ENCODE data around the gene PRLR.

Gene PRLR

DNA sequence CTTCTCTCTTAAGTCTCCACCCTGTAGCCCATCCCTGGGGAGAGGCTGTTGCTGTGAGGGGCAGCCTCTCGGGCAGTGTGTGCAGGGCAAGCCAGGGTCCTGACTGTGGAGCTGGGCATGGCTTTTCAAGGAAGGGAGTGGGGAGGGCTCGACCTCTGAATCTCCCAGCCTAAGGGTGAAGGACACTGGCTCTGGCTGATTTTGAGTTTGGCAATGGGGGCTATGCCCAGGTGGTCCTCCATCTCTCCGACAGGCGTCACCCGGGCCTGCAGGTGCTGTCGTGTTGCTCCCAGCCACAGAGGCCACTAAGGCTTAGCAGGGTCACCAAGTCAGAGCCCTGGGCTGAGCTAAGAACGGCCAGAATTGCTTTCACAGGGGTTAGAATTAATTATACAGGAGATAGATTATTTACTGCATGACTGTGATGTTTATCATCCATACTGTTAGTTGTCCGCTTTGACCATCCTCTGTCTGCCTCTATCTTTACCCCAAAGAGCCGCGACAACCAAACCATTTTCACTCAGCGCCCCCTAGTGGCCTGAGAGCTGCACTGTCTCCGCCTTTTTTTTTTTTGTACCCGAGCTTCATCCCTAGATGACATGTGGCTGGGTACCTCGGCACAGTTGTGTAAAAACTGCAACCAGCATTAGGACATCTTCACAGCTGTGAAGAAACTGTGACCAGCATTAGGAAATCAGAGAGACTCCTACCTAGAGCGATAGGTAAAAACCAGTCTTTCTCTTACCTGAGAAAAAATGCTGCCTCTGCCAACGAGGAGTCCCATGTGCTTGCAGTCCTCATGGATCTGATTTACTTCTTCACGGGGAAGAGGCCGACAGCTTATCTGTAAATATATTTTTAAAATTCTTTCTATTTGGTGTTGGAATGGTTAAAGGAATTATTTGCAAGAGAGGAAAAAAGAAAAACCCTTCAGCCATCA, 227.0 kb downstream of the PRLR start:
- DNase-seq (ENCODE audit: low read depth, low spot score) = peak; percentile 70

DNA sequence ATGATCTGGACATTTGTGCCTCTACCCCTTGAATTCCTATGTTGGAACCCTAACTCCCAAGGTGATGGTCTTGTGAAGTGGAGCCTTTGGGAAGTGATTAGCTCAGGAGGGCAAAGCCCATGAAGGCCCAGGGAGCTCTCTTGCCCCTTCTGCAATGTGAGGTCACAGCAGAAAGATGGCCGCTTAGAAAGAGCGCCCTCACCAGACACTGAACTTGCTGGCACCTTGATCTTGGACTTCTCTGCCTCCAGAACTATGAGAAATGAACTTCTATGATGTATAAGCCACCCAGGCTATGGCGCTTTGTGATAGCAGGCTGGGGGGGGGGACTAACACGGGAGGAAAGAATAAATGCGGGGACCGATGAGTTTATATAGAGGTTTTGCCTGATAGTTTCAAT, 227.8 kb downstream of the PRLR start:
- DNase-seq (ENCODE audit: low read depth, low spot score) = no peak

- no peak for DNase-seq (ENCODE audit: low read depth, low spot score)
Measured at GRCh38 chr5:35001842-35002241, 228.4 kb downstream of the PRLR start.
